ENCODE data around the gene PARVA.

Gene PARVA

GRCh38 chr11:12536566-12536965 lies 159.2 kb downstream of the PARVA start:
- no peak for DNase-seq

GRCh38 chr11:12537778-12538401 lies 160.5 kb downstream of the PARVA start:
- DNase-seq: no peak

DNA sequence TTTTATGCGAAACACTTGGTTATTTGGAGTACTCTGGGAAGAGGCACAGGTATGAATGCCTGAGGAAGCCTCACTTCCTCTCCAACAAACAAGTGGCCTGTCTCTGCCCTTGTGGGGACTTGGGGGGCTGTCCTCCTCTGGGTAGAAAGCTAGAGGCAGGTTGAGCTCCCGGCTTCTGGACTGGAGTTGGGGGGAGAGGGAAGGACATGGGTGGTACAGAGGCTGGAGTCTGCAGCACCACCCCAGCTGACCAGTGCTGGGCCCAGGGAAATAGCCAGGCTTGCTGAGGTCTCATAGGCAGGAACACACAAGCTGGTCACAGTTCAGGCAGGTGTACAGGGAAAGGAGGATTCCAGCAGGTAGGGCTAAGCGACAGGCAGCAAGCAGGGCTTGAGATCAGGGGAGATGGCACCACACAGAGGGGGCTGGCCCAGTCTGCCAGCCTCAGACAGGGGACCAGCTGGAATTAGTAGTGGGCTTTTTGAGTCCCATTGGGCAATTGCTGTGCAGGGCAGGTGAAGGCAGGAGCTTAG lies 161.6 kb downstream of the PARVA start:
- DNase-seq: no peak

DNA sequence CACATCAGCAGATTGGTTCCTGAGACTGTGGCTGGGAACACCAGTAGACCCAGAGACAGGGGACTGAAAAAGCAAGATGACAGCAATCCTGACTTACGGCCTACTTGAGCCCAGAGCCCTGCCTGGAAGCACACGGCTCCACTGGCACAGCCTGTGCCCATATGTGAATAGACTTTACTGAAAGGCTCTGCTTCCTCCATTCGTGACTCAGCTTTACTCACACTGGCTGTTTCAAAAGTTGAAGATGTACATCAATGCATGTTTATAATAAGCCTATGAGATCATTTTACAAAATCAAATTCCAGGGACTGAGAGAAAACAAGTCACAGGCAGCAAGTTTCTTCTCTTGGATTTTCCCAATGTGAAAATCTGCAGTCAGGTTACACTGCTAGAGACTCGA lies 162.2 kb downstream of the PARVA start:
- DNase-seq: no peak

DNA sequence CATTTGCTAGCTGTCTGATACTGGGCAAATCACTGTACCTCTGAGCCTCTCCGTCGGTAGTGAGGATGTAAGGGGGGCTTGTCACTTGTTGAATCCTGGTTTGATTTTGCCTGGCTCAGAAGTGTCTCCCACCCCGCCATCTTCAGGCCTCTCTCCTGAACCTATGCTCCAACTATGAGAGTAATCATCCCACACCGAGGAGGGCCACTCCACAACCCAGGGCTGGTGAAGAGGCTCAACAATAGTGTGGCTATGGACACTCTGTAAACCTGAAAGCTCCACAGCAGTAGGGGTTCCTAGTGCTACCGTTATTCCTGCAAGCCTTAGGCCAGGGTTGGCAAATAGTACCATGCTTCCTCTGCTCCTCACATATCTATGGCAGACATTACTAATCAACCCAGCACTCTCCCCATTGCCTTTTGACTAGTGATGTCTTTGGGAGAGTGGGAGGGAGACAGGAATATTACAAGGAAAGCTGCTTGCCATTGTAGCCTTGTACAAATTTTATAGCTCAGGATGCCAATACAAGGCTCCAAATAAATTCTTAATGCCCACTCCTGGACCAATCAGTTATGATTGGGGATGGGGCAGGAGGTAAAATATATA lies 162.8 kb downstream of the PARVA start:
- no peak for DNase-seq

DNA sequence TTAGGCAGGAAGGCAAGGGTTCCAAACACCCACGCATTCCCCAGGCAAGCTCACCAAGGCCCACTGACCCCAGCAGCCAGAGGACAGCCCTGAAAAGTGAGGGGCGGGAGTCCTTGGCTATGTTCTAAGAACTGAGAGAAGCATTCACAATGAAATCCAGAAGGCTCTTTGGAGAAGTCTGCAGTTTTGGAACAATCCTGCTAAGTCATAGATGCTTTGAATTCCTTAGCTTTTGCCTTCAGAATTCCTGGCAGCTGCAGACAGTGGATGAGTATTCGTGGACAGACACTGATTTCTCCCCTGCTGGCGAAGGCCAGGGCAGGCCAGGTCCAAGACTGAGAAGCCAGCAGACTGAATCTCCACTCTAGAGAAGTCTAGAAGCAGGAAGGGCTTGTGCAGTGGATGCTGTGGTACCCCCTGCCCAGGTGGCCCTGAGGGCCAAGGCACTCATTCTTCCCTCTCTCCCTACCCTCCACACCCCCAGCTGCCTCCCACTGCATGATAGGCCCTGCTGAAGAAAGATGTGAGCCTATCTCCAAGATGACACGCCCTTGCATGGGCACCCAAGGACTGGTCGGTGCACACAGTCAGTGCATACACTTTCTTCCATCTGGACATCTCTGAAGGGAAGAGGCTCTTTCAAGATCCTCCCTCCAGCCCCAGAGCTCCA lies 163.7 kb downstream of the PARVA start:
- DNase-seq: no peak

DNA sequence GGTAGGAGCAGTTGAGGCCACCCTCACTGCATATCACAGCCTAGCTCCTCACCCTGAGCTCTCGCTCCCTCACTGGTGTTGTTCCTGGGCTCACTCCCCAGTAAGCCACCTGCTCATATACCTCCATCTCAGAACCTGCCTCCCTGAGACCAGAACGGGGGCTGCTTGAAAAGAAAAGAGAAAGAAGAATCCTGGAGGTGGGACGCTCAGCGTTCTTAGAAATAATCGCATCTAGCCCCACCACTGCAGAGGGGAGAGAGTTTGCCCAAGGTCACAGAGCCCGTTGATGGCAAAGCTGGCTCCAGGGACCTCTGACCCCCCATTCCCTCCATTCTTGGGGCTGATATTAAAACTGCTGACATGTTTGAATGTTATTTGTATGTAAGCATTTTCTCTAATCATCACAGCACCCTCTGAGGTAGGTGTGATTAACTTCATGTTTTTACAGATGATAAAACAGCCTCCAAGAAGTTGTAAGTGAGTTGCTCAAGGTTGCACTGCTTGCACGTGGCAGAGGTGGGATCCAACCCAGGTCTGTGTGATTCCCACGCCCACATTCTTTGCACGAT lies 164.3 kb downstream of the PARVA start:
- DNase-seq: no peak

GRCh38 chr11:12542186-12542935 lies 165.0 kb downstream of the PARVA start:
- DNase-seq: no peak

- no peak for DNase-seq
Observed at GRCh38 chr11:12543596-12544415, 166.4 kb downstream of the PARVA start.

DNA sequence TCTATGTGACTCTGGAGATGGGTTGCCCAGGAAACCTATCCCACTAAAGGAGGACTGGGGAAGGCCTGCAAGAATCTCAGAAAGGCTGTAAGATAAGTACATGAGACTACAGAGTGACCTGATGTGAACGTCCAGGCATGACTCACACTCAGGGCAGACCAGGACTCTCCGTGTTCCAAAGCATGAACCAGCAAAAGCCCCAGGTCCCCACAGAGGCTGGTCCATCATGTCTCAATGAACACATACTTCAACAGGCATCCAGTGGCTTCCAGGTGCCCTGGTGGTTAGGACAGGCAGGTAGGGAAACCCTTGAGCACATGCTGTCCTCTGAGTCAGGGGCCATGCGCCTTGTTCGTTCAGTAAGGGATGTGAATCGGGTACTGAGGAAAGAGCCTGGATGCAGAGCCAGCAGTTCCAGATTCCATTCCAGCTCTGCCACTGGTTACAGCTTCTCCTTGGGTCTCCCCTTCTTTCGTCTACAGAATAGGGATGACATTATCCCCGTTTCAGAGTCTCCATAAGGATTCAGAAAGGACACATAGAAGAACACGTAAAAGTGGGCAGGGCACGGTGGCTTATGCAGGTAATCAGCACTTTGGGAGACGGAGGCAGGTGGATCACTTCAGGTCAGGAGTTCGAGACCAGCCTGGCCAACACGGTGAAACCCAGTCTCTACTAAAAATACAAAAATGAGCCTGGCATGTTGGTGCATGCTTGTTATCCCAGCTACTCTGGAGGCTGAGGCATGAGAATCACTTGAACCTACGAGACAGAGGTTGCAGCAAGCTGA lies 167.8 kb downstream of the PARVA start:
- no peak for DNase-seq

- DNase-seq: no peak
Observed at GRCh38 chr11:12546122-12546521, 168.8 kb downstream of the PARVA start.

- no peak for DNase-seq
Observed at GRCh38 chr11:12546660-12547059, 169.3 kb downstream of the PARVA start.

GRCh38 chr11:12547953-12548650 lies 170.7 kb downstream of the PARVA start:
- no peak for DNase-seq

GRCh38 chr11:12552692-12553091 lies 175.3 kb downstream of the PARVA start:
- DNase-seq: no peak

DNA sequence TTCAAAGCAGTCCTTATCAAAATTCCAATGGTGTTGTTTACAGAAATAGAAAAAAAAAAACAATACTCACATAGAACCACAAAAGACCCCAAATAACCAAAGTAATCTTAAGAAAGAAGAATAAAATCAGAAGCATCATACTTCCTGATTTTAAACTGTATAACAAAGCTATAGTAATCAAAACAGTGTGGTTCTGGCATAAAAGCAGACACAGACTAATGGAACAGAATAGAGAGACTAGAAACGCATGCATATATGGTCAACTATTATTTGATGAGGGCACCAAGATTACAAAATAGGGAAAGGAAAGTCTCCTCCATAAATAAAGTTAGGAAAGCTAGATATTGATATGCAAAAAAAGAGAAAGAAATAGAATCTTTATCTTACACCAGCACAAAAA lies 176.8 kb downstream of the PARVA start:
- no peak for DNase-seq

DNA sequence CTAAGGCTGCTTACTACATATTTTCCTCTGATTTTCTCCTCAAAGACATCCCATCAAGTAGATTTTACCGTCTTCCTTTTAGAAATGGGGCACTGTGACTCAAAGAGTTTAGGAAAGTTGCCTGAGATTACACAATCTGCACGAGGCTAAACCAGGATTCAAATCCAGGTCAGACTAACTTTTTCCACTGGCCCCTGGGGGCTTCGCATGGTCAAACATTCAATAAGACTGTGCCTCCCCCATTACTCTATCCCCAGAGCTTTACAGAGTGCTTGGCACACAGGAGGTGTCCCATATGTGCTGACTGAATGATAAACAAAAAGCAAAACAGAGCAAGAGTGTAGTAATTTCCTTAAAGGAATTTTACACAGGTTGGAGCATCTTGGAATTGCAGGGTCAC lies 178.8 kb downstream of the PARVA start:
- DNase-seq: no peak

GRCh38 chr11:12556788-12557384 lies 179.5 kb downstream of the PARVA start:
- no peak for DNase-seq

- no peak for DNase-seq
Observed at GRCh38 chr11:12559011-12559410, 181.6 kb downstream of the PARVA start.

GRCh38 chr11:12560362-12560761 lies 183.0 kb downstream of the PARVA start:
- no peak for DNase-seq

GRCh38 chr11:12560861-12561260 lies 183.5 kb downstream of the PARVA start:
- DNase-seq: no peak
